OCI-LY3 (cell line): ENCODE results near the gene GABRA4.

Experiments used
- H2AFZ ChIP-seq: fragments of 200-600, 300-600 bp; shearing (Covaris generic); 2 replicates; pipeline ENCODE4 v1.6.0; 2014; ENCODE audit warnings: antibody characterized with exemption, low read depth, low read length
- H3K27ac ChIP-seq: fragments of 200-600, 300-600 bp; sonication (generic); 2 replicates; pipeline ENCODE4 v1.5.1; 2014; ENCODE audit warnings: mild to moderate bottlenecking, low read length, moderate library complexity, mixed read lengths
- H3K27me3 ChIP-seq: fragments of 200-600, 300-600 bp; sonication (generic); 2 replicates; pipeline ENCODE4 v1.6.1; 2014; ENCODE audit warnings: low read depth, low read length, mixed read lengths
- H3K36me3 ChIP-seq: fragments of 200-600, 300-600 bp; sonication (generic); replicated peaks from 2 replicates; pipeline ENCODE3; 2014; ENCODE audit warnings: low read depth, low read length, mixed read lengths
- H3K4me1 ChIP-seq: fragments of 300-600, 200-600 bp; sonication (generic); 2 replicates; pipeline ENCODE4 v1.6.1; 2014; ENCODE audit warnings: low read length, mixed read lengths
- H3K4me2 ChIP-seq: fragments of 200-600, 300-600 bp; sonication (generic); 2 replicates; pipeline ENCODE4 v1.6.1; 2014; ENCODE audit warnings: low read length, mixed read lengths
- H3K4me3 ChIP-seq: fragments of 300-600, 200-600 bp; sonication (generic); 2 replicates; pipeline ENCODE4 v1.5.1; 2014; ENCODE audit warnings: antibody characterized with exemption, mild to moderate bottlenecking, low read length, moderate library complexity
- H3K79me2 ChIP-seq: fragments of 300-600, 200-600 bp; shearing (Covaris generic); 2 replicates; pipeline ENCODE4 v1.6.1; 2014; ENCODE audit warnings: mild to moderate bottlenecking, low read length, mixed read lengths
- H3K9ac ChIP-seq: fragments of 300-600, 200-600 bp; shearing (Covaris generic); 2 replicates; pipeline ENCODE4 v1.6.0; 2014; ENCODE audit warnings: mild to moderate bottlenecking, low read length, moderate library complexity
- H3K9me3 ChIP-seq: fragments of 200-600, 300-600 bp; shearing (Covaris generic); 2 replicates; pipeline ENCODE4 v1.6.1; 2014; ENCODE audit warnings: low read length, mixed read lengths; ENCODE audit not compliant: insufficient read depth
- H4K20me1 ChIP-seq: fragments of 200-600, 300-600 bp; sonication (generic); 2 replicates; pipeline ENCODE4 v1.6.1; 2016; ENCODE audit warnings: low read length, mixed read lengths; ENCODE audit not compliant: insufficient read depth
- EZH2phosphoT487 ChIP-seq: fragments of 200-600 bp; shearing (Covaris generic); IDR thresholded peaks from 2 replicates; pipeline ENCODE4 v1.6.1; 2018; ENCODE audit warnings: antibody characterized with exemption, mixed run types, low read depth
- TF ChIP-seq, protein P1 (sequence below): fragments of 200-600, 300-600 bp; sonication (generic); IDR thresholded peaks from 2 replicates; pipeline ENCODE4 v1.5.1; 2014; ENCODE audit warnings: antibody characterized with exemption, low read length, low read depth

Gene GABRA4

DNA sequence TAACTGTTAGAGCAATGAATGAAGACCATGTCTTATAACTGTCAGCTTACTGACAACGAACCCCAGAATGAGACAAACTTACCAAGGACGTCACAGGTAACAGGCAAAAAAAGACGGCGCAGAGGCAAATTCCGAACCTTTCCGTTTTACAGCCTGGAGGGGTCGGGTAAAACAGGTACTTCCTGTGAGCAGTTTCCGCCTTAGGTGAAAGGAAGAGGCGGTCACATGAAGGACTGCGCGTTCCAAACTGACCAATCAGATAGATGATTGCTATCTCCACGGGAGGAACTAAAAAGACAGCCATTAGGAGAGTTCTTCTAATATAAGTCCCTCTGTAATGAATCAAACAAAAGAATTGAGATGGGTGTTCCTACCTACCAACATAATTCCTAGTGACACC lies 84.3 kb downstream of the GABRA4 start, which contains the start of gene COX7B2:
Gene COX7B2, minus strand, starts transcription at position 168 of the 400 bp plus-strand sequence. CDS start 174,053 bp downstream, outside the sequence.
- Histone ChIP-seq H3K9ac (no peak within 1 kb of the TSS), H3K79me2 (no peaks in the 10 kb centered on the region), H3K4me3 (no peak within 1 kb of the TSS), H2AFZ (no peak within 1 kb of the TSS), H4K20me1 (no peaks in the 10 kb centered on the region), H3K9me3 (no peaks in the 10 kb centered on the region), H3K27ac (no peak within 1 kb of the TSS), H3K4me2 (no peak within 1 kb of the TSS), H3K4me1 (no peaks in the 10 kb centered on the region), H3K27me3 (no peaks in the 10 kb centered on the region), H3K36me3 (no peaks in the 10 kb centered on the region)
- no peak for TF ChIP-seq EZH2phosphoT487
- TF ChIP-seq, protein P1, sequence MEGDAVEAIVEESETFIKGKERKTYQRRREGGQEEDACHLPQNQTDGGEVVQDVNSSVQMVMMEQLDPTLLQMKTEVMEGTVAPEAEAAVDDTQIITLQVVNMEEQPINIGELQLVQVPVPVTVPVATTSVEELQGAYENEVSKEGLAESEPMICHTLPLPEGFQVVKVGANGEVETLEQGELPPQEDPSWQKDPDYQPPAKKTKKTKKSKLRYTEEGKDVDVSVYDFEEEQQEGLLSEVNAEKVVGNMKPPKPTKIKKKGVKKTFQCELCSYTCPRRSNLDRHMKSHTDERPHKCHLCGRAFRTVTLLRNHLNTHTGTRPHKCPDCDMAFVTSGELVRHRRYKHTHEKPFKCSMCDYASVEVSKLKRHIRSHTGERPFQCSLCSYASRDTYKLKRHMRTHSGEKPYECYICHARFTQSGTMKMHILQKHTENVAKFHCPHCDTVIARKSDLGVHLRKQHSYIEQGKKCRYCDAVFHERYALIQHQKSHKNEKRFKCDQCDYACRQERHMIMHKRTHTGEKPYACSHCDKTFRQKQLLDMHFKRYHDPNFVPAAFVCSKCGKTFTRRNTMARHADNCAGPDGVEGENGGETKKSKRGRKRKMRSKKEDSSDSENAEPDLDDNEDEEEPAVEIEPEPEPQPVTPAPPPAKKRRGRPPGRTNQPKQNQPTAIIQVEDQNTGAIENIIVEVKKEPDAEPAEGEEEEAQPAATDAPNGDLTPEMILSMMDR = no peak

DNA sequence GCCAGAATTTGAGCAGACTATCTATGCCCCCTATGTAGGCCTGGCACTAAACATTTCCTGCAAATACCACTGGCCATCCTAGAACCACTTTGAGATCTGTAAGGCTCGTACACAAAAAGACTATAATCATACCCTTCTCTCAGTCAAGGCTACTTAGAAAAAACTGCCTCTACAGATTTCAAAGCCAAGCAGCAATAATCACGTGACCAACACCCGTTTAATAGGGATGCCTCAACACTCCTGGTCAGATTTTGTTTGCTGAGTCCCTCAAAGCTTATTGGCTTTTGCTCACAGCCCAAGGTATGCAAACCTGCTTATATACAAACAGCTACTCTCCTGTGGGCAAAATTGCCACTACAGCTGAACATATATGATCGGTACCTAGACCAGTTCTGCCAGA lies 85.2 kb downstream of the GABRA4 start:
- no peak overlapping the region for H2AFZ ChIP-seq
- no peak for TF ChIP-seq EZH2phosphoT487
- TF ChIP-seq, protein P1 = no peak
- H3K4me2 ChIP-seq = no peak overlapping the region
- H3K27ac ChIP-seq = no peak overlapping the region
- no peaks in the 10 kb centered on the region for H3K4me1 ChIP-seq
- H3K9me3 ChIP-seq = no peaks in the 10 kb centered on the region
- no peaks in the 10 kb centered on the region for H3K36me3 ChIP-seq
- no peaks in the 10 kb centered on the region for H3K79me2 ChIP-seq
- no peaks in the 10 kb centered on the region for H4K20me1 ChIP-seq
- H3K27me3 ChIP-seq = no peaks in the 10 kb centered on the region
- H3K4me3 ChIP-seq = no peak overlapping the region
- H3K9ac ChIP-seq = no peak overlapping the region

DNA sequence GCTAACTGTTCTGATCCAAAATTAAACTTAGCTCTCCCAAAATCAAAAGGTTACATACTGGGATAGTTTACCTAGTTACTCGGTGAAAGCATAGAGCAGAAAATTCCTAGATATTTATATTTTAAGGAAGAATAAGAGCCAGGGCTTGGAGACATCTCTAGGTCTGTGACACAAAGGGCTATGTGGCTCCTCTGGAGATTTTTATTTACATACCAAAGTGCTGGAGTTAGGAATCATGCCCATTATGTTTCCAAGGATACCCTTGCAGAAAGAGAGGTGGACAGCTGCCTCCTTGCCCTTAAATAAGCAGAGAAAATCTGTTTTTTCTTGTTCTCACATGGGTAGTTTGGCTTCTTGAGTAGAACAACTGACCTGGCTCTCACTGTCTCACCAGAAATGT lies 93.3 kb downstream of the GABRA4 start:
- H3K9me3 ChIP-seq = no peaks in the 10 kb centered on the region
- H3K4me1 ChIP-seq = no peaks in the 10 kb centered on the region
- no peak overlapping the region for H3K4me3 ChIP-seq
- no peak overlapping the region for H2AFZ ChIP-seq
- no peak overlapping the region for H3K4me2 ChIP-seq
- no peak overlapping the region for H3K27ac ChIP-seq
- no peaks in the 10 kb centered on the region for H3K79me2 ChIP-seq
- no peaks in the 10 kb centered on the region for H3K36me3 ChIP-seq
- H4K20me1 ChIP-seq = no peaks in the 10 kb centered on the region
- no peaks in the 10 kb centered on the region for H3K27me3 ChIP-seq
- no peak for TF ChIP-seq EZH2phosphoT487
- TF ChIP-seq, protein P1 = no peak
- H3K9ac ChIP-seq = no peak overlapping the region

DNA sequence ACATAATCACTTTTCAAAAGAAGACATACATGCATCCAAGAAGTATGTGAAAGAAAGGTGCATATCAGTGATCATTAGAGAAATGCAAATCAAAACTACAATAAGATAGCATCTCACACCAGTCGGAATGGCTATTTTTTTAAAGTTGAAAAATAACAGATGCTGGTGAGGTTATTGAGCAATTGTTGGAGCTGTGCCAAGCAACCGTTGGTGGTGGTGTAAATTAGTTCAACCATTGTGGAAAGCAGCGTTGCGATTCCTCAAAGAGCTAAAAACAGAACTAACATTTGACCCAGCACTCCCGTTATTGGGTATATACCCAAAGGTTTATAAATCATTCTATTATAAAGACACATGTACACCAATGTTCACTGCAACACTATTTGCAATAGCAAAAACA lies 98.6 kb downstream of the GABRA4 start:
- Histone ChIP-seq H3K79me2 (no peaks in the 10 kb centered on the region), H3K27me3 (no peaks in the 10 kb centered on the region), H3K4me3 (no peak overlapping the region), H3K36me3 (no peaks in the 10 kb centered on the region), H3K9me3 (peaks cover 7% of the 10 kb centered on the region; the same call in 1 of the 2 replicates), H4K20me1 (no peaks in the 10 kb centered on the region), H3K4me1 (no peaks in the 10 kb centered on the region), H3K4me2 (no peak overlapping the region), H2AFZ (no peak overlapping the region), H3K27ac (no peak overlapping the region), H3K9ac (no peak overlapping the region)
- TF ChIP-seq, protein P1 = no peak
- no peak for TF ChIP-seq EZH2phosphoT487
